Measurements from ENCODE around the gene ID3. TPM values are rescaled to one million over a fixed set of nuclear protein-coding genes. Genes with fewer than 3 reads are reported as not detected.

Gene ID3
- total and polyA plus RNA-seq, 9 of the 15 experiments (the other 6 are each of a cell fraction or from before 2014, with no cell fraction given), result 6.8 to 59.8 (median 23.5) TPM

- TF ChIP-seq, protein P1, sequence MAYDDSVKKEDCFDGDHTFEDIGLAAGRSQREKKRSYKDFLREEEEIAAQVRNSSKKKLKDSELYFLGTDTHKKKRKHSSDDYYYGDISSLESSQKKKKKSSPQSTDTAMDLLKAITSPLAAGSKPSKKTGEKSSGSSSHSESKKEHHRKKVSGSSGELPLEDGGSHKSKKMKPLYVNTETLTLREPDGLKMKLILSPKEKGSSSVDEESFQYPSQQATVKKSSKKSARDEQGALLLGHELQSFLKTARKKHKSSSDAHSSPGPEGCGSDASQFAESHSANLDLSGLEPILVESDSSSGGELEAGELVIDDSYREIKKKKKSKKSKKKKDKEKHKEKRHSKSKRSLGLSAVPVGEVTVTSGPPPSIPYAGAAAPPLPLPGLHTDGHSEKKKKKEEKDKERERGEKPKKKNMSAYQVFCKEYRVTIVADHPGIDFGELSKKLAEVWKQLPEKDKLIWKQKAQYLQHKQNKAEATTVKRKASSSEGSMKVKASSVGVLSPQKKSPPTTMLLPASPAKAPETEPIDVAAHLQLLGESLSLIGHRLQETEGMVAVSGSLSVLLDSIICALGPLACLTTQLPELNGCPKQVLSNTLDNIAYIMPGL (CRISPR knock-in tag; IDR thresholded peaks at IDR 0.05), result no peak
- TF ChIP-seq, protein P2, sequence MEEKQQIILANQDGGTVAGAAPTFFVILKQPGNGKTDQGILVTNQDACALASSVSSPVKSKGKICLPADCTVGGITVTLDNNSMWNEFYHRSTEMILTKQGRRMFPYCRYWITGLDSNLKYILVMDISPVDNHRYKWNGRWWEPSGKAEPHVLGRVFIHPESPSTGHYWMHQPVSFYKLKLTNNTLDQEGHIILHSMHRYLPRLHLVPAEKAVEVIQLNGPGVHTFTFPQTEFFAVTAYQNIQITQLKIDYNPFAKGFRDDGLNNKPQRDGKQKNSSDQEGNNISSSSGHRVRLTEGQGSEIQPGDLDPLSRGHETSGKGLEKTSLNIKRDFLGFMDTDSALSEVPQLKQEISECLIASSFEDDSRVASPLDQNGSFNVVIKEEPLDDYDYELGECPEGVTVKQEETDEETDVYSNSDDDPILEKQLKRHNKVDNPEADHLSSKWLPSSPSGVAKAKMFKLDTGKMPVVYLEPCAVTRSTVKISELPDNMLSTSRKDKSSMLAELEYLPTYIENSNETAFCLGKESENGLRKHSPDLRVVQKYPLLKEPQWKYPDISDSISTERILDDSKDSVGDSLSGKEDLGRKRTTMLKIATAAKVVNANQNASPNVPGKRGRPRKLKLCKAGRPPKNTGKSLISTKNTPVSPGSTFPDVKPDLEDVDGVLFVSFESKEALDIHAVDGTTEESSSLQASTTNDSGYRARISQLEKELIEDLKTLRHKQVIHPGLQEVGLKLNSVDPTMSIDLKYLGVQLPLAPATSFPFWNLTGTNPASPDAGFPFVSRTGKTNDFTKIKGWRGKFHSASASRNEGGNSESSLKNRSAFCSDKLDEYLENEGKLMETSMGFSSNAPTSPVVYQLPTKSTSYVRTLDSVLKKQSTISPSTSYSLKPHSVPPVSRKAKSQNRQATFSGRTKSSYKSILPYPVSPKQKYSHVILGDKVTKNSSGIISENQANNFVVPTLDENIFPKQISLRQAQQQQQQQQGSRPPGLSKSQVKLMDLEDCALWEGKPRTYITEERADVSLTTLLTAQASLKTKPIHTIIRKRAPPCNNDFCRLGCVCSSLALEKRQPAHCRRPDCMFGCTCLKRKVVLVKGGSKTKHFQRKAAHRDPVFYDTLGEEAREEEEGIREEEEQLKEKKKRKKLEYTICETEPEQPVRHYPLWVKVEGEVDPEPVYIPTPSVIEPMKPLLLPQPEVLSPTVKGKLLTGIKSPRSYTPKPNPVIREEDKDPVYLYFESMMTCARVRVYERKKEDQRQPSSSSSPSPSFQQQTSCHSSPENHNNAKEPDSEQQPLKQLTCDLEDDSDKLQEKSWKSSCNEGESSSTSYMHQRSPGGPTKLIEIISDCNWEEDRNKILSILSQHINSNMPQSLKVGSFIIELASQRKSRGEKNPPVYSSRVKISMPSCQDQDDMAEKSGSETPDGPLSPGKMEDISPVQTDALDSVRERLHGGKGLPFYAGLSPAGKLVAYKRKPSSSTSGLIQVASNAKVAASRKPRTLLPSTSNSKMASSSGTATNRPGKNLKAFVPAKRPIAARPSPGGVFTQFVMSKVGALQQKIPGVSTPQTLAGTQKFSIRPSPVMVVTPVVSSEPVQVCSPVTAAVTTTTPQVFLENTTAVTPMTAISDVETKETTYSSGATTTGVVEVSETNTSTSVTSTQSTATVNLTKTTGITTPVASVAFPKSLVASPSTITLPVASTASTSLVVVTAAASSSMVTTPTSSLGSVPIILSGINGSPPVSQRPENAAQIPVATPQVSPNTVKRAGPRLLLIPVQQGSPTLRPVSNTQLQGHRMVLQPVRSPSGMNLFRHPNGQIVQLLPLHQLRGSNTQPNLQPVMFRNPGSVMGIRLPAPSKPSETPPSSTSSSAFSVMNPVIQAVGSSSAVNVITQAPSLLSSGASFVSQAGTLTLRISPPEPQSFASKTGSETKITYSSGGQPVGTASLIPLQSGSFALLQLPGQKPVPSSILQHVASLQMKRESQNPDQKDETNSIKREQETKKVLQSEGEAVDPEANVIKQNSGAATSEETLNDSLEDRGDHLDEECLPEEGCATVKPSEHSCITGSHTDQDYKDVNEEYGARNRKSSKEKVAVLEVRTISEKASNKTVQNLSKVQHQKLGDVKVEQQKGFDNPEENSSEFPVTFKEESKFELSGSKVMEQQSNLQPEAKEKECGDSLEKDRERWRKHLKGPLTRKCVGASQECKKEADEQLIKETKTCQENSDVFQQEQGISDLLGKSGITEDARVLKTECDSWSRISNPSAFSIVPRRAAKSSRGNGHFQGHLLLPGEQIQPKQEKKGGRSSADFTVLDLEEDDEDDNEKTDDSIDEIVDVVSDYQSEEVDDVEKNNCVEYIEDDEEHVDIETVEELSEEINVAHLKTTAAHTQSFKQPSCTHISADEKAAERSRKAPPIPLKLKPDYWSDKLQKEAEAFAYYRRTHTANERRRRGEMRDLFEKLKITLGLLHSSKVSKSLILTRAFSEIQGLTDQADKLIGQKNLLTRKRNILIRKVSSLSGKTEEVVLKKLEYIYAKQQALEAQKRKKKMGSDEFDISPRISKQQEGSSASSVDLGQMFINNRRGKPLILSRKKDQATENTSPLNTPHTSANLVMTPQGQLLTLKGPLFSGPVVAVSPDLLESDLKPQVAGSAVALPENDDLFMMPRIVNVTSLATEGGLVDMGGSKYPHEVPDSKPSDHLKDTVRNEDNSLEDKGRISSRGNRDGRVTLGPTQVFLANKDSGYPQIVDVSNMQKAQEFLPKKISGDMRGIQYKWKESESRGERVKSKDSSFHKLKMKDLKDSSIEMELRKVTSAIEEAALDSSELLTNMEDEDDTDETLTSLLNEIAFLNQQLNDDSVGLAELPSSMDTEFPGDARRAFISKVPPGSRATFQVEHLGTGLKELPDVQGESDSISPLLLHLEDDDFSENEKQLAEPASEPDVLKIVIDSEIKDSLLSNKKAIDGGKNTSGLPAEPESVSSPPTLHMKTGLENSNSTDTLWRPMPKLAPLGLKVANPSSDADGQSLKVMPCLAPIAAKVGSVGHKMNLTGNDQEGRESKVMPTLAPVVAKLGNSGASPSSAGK (IDR thresholded peaks at IDR 0.05), result peak; percentile 72
- 0 out of 2 replicates have a peak, but pooled peaks have one; percentile 16 for TF ChIP-seq PREB (CRISPR knock-in tag; IDR thresholded peaks at IDR 0.05)
- TF ChIP-seq EHMT2 (IDR thresholded peaks at IDR 0.05), result no peak
Measured at GRCh38 chr1:23555270-23555985, 3.9 kb downstream of the ID3 start (continued).
